SKM-1 (cell line): ENCODE measurements around the gene FGF11.
"Not testable (repeated sequence)": the region's sequence is repeated elsewhere in the genome, so short reads cannot be mapped to it uniquely, and the experiment has no call there.

Source experiments
- DNase-seq: peaks from one replicate; lab custom pipeline; 2025; ENCODE audit not compliant: unreplicated experiment; lab: John Stamatoyannopoulos, UW

The FGF11 gene

GRCh38 chr17:7478276-7479212, 39.2 kb downstream of the FGF11 start:
- no peak for DNase-seq

DNA sequence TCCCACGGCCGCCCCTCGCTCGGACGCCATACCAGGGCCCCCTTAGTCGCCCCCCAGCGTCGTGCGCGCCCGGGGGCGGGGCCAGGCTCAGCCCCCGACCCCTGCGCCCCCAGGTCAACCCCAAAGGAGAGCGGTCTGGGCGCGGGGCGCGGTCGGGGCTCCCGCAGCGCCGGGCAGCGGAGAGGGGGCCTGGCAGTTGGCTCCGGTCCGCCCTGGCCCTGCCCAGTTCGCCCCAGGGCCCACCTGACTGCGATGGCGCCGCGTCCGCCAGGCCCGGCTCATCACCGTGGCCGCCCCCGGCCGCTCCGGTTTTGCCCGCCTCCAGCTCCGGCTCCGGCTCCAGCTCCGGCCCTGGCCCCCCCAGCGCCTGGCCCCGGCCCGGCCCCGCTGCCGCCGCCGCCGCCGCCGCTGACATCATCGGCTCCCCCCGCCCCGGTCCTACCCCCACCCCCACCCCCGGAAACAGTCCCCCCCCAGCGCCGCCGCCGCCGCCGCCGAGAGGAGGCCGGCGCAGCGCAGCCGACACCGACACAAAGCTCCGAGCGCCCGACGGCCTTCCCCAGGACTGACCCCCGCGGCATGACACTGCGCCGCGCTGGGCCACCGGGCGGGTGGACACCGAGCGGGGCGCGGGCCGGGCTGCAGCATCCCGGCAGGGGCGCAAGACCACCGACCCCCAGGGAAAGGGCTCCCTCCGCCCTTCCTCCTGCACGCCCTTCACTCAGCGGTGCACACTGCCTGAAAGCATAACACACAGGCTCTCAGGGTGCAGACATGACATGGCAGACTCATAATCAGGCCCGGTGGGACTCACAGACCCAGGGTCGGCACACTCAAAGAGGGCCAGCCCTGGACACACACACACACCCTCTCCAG, 40.1 kb downstream of the FGF11 start, which contains the start of gene ZBTB4:
Gene ZBTB4 (minus strand): TSS at position 419 of the 876 bp plus-strand sequence. CDS start 12,830 bp downstream, outside the sequence.
- no peak for DNase-seq

DNA sequence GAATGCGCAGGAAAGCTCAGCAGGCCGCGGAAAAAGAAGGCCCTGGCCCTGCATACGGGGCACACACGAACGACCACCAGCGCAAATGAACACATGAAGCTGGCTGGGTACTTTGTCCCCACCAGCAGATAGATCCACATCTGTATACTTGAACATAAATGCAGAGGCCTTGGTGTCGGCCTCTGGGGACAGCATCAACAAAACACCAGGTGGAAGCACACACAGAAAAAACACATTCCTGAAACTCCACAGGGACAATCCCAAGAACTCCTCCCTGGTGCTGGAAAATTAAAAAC, 40.7 kb downstream of the FGF11 start:
- DNase-seq: no peak

DNA sequence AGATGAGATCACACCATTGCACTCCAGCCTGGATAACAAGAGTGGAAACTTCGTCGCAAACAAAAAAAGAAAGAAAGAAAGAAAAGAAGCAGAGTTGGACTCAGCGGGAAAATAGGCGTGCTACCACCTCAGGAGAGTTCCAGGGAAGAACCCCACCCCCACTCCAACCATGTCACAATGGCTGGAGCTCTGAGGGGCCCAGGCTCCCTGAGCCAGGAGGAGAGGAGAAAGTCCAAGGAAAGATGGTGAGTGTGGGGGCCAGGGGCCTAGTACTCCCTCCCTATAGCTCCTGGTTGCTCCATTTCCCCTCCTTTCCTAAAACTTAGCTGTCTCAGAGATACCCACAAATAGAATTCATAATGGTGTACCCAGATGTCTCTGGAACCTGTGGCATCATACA, 42.0 kb downstream of the FGF11 start, which contains the start of gene SLC35G6:
Gene SLC35G6 (plus strand): TSS at position 172 of the 400 bp plus-strand sequence. CDS start 71 bp downstream, at position 243.
- DNase-seq: not testable (repeated sequence)

DNA sequence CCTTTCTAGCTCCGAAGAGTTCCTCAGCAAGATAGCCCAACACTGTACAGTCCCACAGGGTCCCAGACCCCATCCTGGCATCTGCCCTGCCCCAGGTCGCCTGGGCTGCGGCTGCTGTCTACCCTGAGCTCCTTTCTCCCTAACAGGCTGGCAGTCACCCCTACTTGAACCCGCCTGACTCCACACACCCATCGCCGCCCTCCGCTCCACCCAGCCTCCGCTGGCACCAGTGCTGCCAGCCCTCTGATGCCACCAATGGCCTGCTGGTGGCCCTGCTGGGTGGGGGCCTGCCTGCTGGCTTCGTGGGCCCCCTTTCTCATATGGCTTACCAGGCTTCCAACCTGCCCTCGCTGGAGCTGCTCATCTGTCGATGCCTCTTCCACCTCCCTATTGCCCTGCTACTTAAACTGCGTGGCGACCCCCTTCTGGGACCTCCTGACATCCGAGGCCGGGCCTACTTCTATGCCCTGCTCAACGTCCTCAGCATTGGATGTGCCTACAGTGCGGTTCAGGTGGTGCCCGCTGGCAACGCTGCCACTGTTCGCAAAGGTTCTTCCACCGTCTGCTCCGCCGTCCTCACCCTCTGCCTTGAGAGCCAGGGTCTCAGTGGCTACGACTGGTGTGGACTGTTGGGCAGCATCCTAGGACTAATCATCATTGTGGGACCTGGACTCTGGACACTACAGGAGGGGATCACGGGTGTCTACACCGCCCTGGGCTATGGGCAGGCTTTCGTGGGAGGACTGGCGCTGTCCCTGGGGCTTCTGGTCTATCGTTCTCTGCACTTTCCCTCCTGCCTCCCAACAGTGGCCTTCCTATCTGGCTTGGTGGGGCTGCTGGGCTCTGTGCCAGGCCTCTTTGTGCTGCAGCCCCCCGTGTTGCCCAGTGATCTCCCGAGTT, 42.8 kb downstream of the FGF11 start:
- DNase-seq: not testable (repeated sequence)

GRCh38 chr17:7482742-7483088, 43.4 kb downstream of the FGF11 start:
- DNase-seq: not testable (repeated sequence)

- peak; percentile 38 for DNase-seq
These were observed 44.1 kb downstream of the FGF11 start for GRCh38 chr17:7483255-7484066.

- DNase-seq: peak; percentile 71
These were observed 45.0 kb downstream of the FGF11 start, which contains the start of gene POLR2A for GRCh38 chr17:7484067-7484918. Gene POLR2A (plus strand): TSS chr17:7484366.

DNA sequence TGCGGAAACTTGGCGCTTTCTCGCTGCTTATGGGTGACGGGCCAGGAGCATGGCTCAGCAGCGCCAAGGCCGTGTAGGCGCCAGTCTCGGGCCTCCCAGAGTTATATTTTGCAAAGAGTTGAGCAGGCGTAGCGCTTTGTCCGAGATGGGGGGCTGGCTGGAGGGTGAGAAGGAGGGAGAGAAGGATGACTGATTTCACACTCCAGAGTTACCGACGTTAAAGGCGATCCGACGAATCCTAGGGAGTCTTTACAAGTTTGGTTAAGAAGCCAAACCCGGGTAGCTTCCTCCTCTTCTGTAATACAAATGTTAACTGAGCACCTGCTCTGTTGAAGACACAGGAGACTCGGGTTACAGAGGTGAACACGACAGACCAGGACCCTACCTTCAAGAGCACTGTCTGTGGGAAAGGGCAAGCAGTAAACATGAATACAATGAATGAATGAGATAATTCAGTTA, 45.6 kb downstream of the FGF11 start:
- DNase-seq: no peak

DNA sequence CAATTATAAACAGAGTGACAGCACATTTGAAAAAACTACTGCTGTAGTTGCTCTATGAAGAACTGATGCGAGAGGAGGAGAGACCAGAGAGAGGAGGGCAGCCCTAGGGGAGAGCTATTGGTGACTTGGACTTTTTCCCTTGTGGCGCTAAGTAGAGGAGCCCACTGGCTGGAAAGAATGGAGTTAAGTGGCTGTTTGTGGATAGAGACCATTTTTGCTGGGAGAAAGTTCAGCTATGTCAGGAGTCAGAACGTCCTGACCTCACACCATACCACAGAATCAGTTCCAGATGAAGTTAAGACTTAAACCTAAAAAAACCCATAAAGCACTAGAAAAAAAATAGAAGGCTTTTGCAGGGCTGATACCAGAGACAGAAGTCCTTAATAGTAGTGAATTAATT, 46.9 kb downstream of the FGF11 start:
- DNase-seq: no peak

- no peak for DNase-seq
These were observed 50.8 kb downstream of the FGF11 start for GRCh38 chr17:7490144-7490543.

DNA sequence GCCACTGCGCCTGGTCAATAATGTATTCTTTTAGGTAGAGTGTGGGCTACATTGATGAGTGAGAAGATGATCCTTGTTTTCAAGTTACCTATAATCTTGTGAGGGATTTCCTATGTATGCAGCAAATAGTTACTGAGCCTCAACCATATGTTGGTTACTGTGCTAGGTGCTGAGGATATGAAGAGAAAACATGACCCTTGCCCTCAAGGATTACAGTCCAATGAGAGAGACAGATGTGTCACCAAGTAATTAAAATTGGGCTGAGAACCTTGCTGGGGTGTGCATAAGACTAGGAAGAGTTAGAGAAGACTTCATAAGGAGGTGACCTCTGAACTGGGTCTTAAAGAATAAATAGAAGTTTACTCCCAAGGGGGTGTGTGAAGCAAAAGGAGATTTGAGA, 52.3 kb downstream of the FGF11 start:
- DNase-seq: no peak

DNA sequence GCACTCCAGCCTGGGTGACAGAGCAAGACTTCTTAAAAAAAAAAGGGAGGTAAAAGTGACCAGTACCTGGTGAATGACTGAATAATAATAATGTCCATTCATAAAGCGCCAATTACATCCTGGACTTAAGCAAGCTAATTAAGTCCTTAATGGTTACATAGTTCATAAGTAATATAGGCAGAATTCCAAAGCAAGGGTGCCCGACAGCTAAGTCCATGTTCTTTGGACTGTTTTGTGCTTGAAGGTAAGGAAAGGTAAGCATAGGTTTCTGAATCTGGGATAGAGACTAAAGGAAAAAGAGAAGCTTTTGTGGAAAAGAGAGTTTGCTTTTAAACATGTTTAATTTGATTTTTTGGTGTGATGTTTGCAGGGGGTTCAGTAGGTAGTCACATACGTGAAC, 54.6 kb downstream of the FGF11 start:
- no peak for DNase-seq
